RCC 7860 (cell line): ENCODE results near the gene KLF13.
"Not testable (repeated sequence)": the region's sequence is repeated elsewhere in the genome, so short reads cannot be mapped to it uniquely, and the experiment has no call there.

ENCODE experiments used
- DNase-seq: peaks from one replicate; pipeline ENCODE4 v3.0.0-alpha.2; 2015; ENCODE audit warnings: low spot score
- FAIRE-seq: peaks from 2 replicates; lab custom pipeline; 2012; peaks lifted over from hg19 to GRCh38; lab: Jason Lieb, UNC

KLF13 gene

GRCh38 chr15:31344823-31345605 lies 18.4 kb downstream of the KLF13 start:
- FAIRE-seq (no peak), DNase-seq (no peak)

- FAIRE-seq = no peak
- DNase-seq = no peak
Measured at GRCh38 chr15:31345606-31346366, 19.2 kb downstream of the KLF13 start.

DNA sequence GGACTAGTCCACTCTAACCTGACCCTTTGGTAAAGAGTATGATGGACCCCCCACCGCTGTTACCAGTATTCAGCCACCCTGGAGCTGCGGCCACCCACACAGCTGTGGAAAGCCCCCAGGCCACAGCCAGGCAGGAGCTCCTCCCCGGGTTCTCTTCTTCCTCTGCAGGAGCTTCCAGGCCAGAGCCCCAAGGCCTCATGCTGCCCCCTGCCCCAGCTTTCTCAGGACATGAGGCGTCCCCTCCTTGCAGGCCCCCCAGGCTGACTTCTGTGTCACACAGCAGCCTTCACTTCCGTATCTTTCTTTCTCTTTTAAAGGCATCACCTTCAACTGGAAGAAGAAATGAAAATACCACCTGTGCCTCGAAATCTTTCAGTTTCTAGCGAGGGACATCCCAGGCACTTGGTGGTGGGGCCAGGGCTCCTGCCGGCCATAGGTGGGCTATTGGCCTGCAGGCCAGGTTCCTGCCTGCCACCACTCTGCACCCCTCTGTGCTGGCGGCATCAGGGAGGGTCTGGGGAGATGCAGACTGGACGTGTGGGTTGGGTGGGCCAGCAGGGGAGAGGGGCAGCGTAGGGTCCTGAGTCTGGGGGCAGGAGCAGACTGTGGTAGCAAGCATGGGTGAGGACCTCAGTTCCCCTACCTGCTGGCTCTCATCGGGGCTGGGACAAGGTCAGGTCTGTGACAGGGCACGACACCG lies 19.9 kb downstream of the KLF13 start:
- DNase-seq (no peak), FAIRE-seq (no peak)

DNA sequence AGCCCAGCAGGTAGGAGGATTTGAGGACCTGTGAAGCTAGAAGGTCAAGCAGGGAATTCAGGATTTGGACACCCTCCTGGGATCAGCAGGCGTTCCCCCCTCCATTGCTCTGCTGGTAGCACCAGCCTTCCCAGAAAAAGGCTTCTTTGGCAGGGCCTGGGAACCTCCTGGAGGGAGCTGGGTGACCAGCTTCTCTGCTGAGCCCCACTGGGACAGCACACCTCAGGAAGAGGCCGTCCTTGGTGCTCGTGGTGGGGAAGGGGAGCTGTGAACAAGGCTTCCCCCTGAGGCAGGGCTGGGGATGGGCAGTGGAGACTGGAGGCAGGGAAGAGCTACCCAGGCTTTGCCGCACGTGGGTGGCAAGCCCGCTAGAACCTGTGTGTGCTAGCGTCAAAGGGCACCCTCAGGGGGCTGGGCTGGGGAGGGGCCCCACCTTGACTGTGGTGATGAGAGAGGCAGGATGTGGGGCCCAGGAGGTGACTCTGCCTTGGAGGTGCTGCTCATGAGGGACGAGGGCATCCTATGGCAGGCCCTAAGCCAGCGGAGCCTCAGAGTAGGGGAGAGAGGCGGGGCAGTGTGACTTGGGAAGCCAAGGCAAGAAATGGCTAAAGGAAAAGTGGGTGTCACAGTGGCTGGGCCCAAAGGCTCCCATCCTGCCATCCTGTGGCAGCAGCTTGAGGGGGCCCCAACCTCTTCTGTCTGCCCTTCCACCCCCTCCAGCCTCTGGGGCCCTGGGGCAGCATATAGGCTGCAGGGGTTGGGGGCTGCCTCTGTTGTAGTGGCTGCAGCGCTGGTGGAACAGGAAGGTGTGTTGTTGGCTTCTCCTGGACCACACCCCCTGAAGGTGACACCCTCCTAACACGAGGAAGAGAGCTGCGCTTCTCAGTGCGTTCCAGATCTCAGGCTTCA lies 20.7 kb downstream of the KLF13 start:
- FAIRE-seq (no peak), DNase-seq (no peak)

DNA sequence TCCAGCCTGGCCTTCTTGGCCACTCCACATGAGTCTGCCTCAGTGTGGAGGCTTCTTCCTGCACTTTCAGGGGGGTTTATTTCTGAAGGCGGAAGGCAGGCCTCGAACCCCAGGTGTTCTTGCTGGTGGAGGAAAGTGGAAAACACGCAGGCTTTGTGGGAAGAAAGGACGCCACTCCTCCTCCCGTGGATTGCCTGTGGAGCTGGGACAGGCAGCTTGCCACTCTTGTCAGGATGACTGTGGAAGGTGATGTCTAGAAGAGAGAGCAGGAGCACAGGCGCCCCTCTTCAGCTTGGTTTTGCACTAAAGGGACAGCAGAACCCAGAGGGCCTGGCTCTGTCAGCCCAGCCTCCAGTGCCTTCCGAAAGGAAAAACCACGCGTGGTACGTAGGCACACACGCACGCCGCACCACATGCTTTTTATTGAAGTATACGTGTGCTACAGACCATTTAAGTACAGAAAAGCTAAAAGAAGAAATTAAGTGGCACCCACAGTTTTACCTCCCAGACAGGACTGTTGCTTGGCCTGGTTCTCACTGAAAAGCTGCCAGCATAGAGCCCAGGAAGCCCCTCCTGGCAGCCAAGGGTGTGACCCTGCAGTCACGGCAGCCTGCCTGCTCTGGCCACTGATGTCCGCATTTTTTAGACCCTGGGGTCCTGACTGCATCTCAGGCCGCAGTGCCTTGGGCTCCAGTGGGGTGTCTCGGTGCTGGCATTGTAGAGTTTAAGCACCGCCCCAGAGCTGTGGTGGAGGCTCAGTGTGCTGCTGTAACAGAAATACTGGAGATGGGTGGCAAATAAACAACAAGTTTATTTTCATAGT lies 21.6 kb downstream of the KLF13 start:
- FAIRE-seq = no peak
- DNase-seq = no peak

GRCh38 chr15:31349233-31350141 lies 22.9 kb downstream of the KLF13 start:
- FAIRE-seq (no peak), DNase-seq (no peak)

- FAIRE-seq (no peak), DNase-seq (no peak)
Measured at GRCh38 chr15:31350771-31351170, 24.1 kb downstream of the KLF13 start.

DNA sequence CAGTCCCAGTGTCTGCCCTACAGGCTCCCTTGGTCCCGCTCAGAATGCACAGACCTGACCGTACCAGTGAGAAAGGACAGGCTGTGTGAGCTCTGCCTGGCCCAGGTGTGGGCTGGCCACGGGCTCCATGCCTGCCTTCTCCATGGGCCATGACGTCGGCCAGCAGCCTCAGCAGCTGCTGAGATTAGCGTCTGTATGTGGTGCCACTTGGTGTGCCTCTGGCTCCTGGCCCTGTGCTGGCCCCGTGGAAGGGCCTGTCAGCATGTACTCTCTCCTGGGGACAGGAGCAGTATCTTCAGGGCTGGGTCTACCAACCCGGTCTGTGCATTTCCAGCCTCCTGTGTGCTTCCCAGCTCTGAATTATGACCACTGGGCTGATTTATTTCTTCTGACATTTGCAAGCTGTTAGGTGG lies 25.7 kb downstream of the KLF13 start:
- FAIRE-seq (no peak), DNase-seq (no peak)

GRCh38 chr15:31352911-31353811 lies 26.5 kb downstream of the KLF13 start:
- FAIRE-seq (no peak), DNase-seq (no peak)

DNA sequence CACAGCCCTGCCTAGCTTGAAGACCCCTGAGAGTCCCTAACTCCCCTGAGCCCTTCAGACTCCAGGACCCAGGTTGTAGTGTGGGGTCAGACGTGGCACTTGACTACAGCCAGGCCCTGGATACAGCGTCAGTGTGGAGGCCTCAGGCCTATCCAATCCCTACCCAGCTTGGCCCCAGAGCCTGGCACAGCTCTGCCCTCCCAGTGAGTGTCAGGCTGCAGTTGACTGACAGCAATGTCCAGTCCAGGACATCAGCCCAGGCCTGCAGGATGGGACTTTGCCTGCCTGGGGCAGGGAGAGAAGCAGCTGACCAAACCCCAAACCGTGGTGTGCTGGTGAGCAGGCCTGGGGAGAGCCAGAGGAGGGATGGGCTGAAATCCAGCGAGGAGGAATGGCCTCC lies 27.3 kb downstream of the KLF13 start:
- FAIRE-seq = no peak
- no peak for DNase-seq

- DNase-seq, FAIRE-seq: not testable (repeated sequence)
Measured at GRCh38 chr15:31356097-31356496, 29.5 kb downstream of the KLF13 start.

GRCh38 chr15:31357148-31357547 lies 30.5 kb downstream of the KLF13 start:
- no peak for FAIRE-seq
- no peak for DNase-seq

DNA sequence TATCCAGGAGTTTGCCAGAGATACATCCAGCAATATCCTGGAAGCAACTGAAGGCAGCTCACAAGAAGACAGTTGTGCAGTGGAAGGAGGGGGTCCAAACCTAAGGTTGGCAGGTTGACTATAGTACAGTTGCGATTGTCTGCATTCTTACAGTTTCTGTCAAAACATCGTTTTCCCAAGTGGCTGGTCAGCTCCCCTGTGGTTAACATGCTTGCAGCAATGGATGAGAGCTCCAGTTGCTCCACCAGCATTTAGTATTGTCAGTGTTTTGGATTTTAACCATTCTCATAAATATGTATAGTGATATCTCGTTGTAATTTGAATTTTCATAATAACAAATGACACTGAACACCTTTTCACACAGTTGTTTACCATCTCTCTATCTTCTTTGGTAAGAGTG lies 31.5 kb downstream of the KLF13 start:
- no peak for FAIRE-seq
- DNase-seq = no peak

DNA sequence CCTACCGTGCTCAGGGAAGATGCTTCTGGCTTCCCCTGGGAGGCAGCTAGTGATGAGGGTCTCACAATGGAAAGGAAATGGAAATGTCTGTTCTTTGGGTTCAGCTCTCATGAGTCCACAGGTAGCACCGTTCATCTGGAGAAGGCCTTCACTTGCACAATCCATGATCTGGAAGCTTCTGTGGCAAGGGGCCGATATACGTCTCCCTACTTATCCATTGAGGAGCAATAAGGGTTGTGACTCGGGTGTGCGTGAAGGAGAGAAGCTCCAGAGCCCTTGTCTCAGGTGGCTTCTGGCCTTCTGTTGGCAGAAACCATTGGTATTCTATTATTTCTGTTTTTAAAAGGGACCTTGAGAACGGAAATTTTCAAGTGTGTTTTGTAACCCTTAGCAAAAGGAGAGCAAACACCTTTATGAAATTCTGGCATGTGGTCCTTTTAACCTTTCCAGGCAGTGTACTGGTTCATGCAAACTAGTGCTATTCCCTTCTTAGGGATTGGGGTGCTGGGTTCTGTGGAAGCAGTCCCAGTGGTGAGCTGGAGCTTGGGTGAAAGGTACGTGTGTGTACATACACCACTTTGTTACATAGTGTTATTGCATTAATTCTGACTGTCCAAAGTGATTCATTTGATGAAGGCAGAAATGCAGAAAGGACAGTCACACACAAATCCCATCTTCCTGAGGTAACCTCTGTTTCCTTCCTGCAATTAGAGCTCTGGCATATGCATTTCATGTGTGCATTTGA lies 32.5 kb downstream of the KLF13 start:
- DNase-seq = no peak
- FAIRE-seq = no peak

DNA sequence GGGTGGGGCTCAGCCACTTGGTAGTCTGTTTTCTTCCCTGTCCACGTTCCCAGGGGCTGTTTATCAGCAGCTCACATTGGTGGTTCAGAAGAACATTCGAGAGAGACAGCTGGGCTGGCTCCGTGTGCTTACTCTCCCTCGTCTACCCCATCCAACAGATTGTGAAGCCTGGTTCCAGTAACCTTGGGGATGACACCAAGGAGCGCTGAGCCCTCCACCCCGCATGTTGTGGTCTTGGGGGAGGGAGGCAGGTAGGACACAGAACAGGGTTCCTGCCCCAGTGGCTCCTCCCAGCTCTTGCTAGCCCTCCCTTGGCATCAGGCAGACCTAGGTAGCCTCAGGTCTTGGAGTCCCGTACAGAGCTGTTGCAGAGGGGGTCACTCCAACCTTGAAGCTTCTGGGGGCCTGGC lies 33.1 kb downstream of the KLF13 start:
- no peak for DNase-seq
- FAIRE-seq = no peak

DNA sequence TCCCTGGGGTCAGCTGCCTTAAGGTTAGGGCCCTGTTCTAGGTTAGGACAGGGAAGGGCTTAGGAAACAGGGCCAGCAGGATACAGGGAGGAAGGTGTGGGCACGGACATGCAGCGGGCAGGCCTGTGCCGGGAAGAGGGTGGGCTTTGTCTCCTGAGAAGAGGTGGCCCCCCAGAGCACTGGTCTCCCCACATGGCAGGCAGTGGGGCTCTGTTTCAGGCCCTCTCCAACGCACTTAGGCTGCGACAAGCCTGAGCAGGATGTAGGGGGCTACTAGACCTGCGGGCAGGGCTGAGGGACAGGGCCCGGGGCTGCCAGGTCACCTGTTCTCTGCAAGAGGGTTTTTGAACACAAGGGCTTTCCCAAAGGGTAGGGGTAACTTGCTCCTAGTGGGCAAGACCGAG lies 33.5 kb downstream of the KLF13 start:
- no peak for DNase-seq
- FAIRE-seq = no peak
